GM08714 (cell line): Measurements from ENCODE around the gene KIF9.
A peak's percentile ranks its signal among the peaks of the same experiment; 100 is the strongest.
"Not testable (repeated sequence)": the region's sequence is repeated elsewhere in the genome, so short reads cannot be mapped to it uniquely, and the experiment has no call there.

ENCODE experiments used
- H3K4me3 ChIP-seq: fragments of 200-500 bp; sonication (Bioruptor generic); 2 replicates; pipeline ENCODE4 v1.5.1; 2014; ENCODE audit warnings: mild to moderate bottlenecking, low read length, inconsistent platforms
- ZNF274 ChIP-seq: IDR thresholded peaks from 2 replicates; pipeline ENCODE4 v1.6.1; 2012; ENCODE audit warnings: mild to moderate bottlenecking, low read depth, low read length

Gene KIF9, protein sequence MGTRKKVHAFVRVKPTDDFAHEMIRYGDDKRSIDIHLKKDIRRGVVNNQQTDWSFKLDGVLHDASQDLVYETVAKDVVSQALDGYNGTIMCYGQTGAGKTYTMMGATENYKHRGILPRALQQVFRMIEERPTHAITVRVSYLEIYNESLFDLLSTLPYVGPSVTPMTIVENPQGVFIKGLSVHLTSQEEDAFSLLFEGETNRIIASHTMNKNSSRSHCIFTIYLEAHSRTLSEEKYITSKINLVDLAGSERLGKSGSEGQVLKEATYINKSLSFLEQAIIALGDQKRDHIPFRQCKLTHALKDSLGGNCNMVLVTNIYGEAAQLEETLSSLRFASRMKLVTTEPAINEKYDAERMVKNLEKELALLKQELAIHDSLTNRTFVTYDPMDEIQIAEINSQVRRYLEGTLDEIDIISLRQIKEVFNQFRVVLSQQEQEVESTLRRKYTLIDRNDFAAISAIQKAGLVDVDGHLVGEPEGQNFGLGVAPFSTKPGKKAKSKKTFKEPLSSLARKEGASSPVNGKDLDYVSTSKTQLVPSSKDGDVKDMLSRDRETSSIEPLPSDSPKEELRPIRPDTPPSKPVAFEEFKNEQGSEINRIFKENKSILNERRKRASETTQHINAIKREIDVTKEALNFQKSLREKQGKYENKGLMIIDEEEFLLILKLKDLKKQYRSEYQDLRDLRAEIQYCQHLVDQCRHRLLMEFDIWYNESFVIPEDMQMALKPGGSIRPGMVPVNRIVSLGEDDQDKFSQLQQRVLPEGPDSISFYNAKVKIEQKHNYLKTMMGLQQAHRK

DNA sequence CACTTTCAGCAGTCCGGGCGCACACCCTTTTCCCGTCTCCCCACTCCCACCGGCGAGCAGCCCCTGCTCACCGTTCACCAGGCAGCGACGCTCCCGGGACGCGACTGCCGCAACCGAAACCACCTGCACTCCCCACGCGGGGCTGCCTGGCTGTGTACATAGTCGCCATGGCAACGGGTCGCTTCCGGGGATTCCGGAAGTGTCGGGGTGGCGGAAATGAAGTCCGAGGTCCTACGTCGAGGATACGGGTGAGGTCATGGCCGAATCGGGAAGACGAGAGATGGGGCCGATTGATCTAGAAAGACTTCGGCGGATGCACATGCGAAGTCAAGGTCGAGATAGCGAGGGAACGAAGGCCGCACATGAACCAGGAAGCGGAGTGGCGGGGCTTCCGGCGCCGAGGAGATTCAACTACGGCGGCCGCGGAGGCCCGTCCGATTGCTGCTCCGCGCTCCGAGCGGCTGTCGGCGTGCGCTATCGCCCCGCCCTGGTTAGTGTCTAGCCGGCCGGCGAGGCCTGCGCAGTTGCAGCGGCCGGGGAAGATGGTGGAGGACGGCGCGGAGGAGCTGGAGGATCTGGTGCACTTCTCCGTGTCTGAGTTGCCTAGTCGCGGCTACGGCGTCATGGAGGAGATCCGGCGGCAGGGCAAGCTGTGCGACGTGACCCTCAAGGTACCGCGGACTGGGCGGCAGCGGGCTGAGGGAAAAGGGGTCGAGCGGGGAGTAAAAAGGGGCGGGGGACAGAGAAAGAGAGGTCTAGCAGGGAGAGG lies at the start of gene KIF9, which contains the start of gene KLHL18:
TSS of gene KIF9 (minus strand) at position 376 of the 769 bp plus-strand sequence. CDS start 5,425 bp downstream, outside the sequence.
TSS of gene KLHL18 (plus strand) at position 521 of the 769 bp plus-strand sequence. CDS start at position 543, 22 bp downstream.
- peak within 1 kb of the TSS; percentile 84 for H3K4me3 ChIP-seq
- TF ChIP-seq ZNF274 = no peak

DNA sequence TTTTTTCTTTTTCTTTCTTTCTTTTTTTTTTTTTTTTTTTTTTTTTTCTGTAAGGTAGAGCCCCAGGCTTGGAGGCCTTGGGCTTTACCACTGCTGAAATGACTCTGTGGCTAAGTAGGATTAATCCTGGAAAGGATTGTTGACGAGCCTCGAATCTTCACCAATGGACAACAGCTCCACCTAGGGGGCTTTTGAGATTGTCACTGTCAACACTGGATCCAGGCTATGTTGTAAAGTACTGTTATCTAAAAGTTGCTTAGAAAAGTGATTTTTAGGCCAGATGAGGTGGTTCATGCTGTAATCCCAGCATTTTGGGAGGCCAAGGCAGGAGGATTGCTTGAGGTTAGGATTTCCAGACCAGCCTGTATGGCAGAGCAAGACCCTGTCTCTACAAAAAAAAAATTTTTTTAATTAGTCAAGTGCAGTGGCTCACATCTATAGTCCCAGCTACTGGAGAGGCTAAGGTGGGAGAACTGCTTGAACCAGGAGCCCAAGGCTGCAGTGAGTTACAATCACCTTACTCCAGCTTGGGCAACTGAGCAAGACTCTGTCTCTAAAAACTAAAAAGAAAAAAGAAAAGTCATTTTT lies 41.8 kb upstream of the KIF9 start:
- TF ChIP-seq ZNF274 = no peak
- H3K4me3 ChIP-seq = no peak overlapping the region

DNA sequence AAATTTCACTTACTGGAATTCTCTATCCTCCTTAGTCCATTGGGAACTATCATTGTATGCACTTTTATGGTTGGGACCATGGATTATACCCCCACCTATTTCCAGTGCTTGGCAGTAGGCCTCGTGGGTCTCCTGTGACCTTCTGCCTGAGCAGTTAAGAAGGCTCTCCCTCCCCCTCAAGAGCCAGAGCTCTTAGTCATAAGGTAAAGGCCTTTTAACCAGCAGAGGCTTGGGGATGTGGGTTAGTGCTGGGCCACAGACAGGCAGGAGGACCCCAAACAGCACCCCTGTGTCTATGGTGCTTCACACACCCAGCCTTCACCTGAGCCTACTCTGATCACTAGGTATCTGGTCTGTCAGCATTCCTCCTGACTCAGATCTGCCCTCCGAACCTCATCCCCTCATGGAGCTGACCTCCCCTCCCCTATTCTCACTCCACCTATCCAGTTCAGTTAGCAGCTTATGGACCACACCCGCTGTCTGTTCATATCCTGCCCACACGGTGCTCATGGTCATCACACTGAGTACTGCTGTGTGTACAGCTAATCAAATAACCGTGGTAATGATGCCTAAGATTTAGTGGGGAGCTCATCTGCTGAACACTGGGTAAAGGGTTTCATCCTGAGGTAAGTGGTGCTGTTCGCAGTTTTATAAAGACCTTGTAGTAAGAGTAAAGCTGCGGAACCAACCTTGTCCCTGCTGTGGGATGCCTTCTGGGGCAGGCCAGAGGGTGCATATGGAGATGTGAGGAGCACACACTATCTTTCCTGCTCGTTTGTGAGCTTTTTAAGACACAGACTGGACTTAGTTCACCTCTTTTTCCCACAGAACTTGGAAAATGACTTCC lies 41.1 kb upstream of the KIF9 start:
- TF ChIP-seq ZNF274 = no peak
- H3K4me3 ChIP-seq = no peak overlapping the region

DNA sequence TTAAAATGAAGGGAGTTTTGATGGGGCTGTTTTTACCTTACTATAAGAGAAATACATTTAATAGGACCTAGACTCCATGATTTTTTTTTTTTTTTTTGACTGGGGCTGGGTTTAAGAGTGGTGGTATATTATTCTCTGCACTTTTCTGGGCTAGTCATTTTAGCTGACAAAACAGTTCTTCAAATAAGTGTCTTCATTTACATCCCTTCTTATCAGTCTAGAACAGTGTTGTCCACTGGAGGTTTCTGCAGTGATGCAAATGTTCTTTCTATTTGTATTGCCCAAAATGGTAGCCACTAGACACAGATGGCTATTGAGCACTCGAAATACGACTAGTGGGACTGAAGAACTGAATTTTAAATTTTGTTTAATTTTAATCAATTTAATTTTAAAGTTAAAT lies 37.4 kb upstream of the KIF9 start:
- no peak for TF ChIP-seq ZNF274
- no peak overlapping the region for H3K4me3 ChIP-seq

DNA sequence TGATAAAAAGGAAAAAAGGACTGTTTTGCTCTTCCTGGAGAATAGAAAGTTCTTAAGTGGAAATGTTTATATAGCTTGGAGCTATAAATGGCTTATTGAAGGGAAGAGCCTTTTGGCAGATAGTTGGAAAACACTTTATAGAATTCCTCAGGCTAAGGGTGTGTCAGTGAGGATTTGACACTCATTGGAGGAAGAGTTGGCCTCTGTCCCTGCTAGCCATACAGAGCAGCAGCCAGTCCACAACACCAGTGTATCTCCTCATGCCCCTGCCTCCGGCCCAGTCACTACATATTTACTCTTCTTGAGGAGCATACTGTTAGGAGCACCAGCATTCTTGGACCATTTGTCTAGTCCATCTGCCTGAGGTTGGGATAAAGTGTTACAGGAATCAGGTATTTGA lies 36.3 kb upstream of the KIF9 start:
- TF ChIP-seq ZNF274 = no peak
- H3K4me3 ChIP-seq = no peak overlapping the region

DNA sequence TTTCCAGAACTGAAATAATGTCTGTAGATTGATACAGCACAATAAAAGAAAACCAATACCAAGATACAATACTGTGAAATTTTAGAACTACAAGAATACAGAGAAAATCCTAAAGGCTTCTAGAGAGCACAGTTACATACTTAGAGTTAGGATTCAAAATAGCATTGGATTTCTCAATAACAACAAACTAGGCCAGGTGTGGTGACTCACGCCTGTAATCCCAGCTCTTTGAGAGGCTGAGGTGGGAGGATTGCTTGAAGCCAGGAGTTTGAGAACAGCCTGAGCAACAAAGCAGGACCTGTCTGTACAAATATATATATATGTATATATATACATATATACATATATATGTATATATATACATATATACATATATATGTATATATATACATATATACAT lies 33.6 kb upstream of the KIF9 start:
- H3K4me3 ChIP-seq = not testable (repeated sequence)

DNA sequence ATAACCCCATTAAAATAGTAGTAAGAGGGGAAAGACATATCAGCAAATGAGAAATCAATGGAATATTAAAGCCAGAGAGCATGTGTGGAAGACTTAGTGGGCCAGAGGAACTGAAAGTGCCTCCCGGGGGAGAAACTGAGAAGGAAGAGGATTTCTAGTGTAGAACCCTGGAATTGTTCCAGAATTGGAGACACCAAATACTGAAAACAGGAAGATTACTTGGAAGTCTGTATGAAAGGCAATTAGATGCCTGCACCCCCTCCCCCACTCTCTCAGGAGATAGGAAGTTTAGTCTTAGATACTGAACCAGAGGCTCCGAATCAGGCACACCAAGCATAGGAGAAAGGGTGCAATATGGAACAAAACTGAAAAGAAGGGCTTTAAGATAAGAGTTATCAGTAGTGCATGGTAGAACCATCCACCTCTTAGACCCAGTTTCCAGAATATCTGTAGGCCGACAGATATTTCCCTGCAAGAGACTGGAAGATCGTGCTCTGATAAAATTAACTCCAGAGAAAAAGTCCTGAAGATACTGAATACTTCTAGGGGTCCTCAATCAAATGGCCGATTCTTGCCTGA lies 32.6 kb upstream of the KIF9 start:
- TF ChIP-seq ZNF274 = no peak
- no peak overlapping the region for H3K4me3 ChIP-seq

DNA sequence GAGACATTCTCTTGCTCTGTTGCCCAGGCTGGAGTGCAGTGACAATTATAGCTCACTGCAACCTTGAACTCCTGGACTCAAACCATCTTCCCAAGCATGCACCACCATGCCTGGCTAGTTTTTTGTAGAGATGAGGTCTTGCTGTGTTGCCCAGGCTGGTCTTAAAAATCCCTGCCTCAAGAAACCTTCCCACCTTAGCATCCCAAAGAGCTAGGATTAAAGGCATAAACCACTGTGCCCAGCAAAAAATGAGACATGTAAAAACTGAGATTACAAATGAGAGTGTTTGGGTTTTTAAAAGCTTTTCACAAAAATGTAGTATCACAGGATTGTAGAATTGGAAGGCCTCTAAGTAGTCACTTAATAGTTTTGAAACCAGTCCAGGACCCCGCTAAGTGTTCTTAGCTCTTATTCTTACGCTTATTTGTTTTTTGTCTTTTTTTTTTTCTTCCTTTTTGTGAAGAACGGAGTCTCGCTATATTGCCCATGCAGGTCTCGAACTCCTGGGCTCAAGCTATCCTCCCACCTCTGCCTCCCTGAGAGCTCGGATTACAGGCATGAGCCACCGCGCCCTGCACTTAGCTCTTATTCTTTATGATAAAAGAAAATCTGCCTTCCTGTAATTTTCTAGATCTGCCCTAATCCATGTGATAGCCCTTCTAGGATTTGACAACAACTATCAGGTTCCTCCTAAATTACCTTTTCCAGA lies 31.6 kb upstream of the KIF9 start:
- no peak for TF ChIP-seq ZNF274
- no peak overlapping the region for H3K4me3 ChIP-seq

DNA sequence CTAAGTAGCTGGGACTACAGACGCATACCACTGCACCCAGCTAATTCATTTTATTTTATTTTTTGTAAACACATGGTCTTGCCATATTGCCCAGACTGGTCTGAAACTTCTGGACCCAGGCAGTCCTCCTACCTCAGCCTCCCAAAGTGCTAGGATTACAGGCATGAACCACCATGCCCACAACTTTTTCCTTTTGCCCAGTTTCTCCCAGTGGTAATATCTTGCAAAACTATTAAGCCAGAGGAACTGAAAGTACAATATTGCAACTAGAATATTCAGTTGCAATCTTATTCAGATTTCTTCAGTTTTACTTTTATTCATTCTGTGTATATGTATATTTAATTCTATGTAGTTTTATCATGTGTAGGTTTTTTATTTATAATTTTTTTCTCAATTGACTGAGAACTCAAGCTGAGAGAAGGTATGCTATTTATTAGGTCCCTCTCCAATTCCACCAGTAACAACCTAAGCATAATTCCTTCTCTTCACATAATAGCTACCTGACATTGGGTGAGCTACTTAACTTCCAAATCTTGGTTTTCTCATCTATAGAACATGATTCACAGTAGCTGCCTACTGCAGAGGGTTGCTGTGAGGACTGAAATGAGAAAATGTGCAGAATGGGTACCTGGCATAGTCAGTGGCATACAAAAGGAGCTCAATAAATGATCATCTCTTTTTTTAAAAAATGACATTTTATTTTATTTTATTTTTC lies 30.9 kb upstream of the KIF9 start:
- TF ChIP-seq ZNF274 = no peak
- no peak overlapping the region for H3K4me3 ChIP-seq

DNA sequence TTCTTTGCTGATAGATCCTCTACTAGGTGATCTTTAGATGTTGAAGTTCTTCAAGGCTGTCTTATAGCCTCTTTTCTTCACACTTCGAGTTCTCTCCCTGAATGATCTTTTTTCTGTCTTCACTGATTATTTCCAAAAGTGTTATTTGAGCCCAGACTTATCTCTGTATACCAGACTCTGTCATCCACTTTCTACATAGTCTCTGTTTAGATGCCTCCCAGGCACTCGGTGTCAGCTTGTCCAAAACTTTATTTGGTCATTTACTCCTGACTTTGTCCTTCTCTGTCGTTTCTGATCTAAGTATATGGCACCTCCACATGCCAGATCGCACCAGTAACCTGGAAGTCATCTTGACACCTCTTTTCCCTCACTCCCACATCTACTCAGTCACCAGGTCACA lies 27.8 kb upstream of the KIF9 start:
- no peak overlapping the region for H3K4me3 ChIP-seq
- TF ChIP-seq ZNF274 = no peak

DNA sequence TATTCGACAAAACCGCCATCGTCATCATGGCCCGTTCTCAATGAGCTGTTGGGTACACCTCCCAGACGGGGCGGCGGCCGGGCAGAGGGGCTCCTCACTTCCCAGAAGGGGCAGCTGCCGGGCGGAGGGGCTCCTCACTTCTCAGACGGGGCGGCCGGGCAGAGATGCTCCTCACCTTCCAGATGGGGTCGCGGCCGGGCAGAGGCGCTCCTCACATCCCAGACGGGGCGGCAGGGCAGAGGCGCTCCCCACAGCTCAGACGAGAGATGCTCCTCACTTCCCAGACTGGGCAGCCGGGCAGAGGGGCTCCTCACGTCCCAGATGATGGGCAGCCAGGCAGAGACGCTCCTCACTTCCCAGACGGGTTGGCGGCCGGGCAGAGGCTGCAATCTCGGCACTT lies 26.6 kb upstream of the KIF9 start:
- not testable (repeated sequence) for H3K4me3 ChIP-seq

DNA sequence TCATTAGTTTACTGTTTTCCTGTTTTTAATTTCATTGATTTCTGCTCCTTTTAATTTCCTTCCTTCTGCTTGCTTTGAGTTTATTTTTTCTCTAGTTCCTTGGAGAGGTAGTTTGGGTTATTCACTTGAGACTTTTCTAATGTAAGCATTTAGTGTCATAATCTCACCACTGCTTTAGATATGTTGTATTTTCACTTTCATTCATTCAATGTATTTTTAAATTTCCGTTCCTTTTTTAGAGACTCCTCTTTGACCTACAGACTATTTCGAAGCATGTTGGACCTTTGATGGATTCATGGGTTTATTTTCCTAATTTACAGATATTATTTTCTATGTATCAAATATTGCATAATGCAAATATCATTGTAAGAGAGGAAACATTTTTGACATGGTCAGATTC lies 23.4 kb upstream of the KIF9 start:
- no peak for TF ChIP-seq ZNF274
- H3K4me3 ChIP-seq = no peak overlapping the region
